ENCODE data around the gene ATG10. TPM values are rescaled to one million over a fixed set of nuclear protein-coding genes. Genes with fewer than 3 reads are reported as not detected.
"Not testable (repeated sequence)": the region's sequence is repeated elsewhere in the genome, so short reads cannot be mapped to it uniquely, and the experiment has no call there.

Gene ATG10
- total and polyA plus RNA-seq, 4 donors: 6.8 to 11.8 (median 9.3) TPM

GRCh38 chr5:81949462-81949861 is 22.4 kb upstream of the ATG10 start:
- H3K9me3 ChIP-seq (ENCODE audit: control insufficient read depth, insufficient read depth, low read length): no peaks in the 10 kb centered on the region

GRCh38 chr5:81950996-81951395 is 20.8 kb upstream of the ATG10 start:
- no peaks in the 10 kb centered on the region for H3K36me3 ChIP-seq (ENCODE audit: control insufficient read depth, insufficient read depth, low read length)
- no peaks in the 10 kb centered on the region for H3K4me1 ChIP-seq (ENCODE audit: control insufficient read depth, insufficient read depth, low read length)
- no peak for DNase-seq (ENCODE audit: low read depth in 4 of 6, low spot score in 6 of 6)
- no peak overlapping the region for H3K27ac ChIP-seq (ENCODE audit: low read depth, low read length)
- H3K4me3 ChIP-seq (ENCODE audit: low read depth, low read length): no peak overlapping the region
- H3K27me3 ChIP-seq (ENCODE audit: control insufficient read depth, insufficient read depth, low read length): no peaks in the 10 kb centered on the region
- no peaks in the 10 kb centered on the region for H3K9me3 ChIP-seq (ENCODE audit: control insufficient read depth, insufficient read depth, low read length)
- no CpG with 5 or more reads among the region's 1 CpG for WGBS (ENCODE audit: insufficient coverage)

More at GRCh38 chr5:81949462-81949861, 22.4 kb upstream of the ATG10 start:
- Histone ChIP-seq H3K4me1 (ENCODE audit: control insufficient read depth, insufficient read depth, low read length) (no peaks in the 10 kb centered on the region), H3K27me3 (ENCODE audit: control insufficient read depth, insufficient read depth, low read length) (no peaks in the 10 kb centered on the region), H3K4me3 (ENCODE audit: low read depth, low read length) (no peak overlapping the region), H3K27ac (ENCODE audit: low read depth, low read length) (no peak overlapping the region), H3K36me3 (ENCODE audit: control insufficient read depth, insufficient read depth, low read length) (no peaks in the 10 kb centered on the region)
- WGBS (ENCODE audit: insufficient coverage): no CpG with 5 or more reads among the region's 3 CpGs
- DNase-seq (ENCODE audit: low read depth in 4 of 6, low spot score in 6 of 6): no peak

GRCh38 chr5:81954796-81955195 is 17.0 kb upstream of the ATG10 start:
- H3K9me3 ChIP-seq (ENCODE audit: control insufficient read depth, insufficient read depth, low read length); H3K4me1 ChIP-seq (ENCODE audit: control insufficient read depth, insufficient read depth, low read length); DNase-seq (ENCODE audit: low read depth in 4 of 6, low spot score in 6 of 6); H3K27me3 ChIP-seq (ENCODE audit: control insufficient read depth, insufficient read depth, low read length); H3K36me3 ChIP-seq (ENCODE audit: control insufficient read depth, insufficient read depth, low read length); H3K27ac ChIP-seq (ENCODE audit: low read depth, low read length); H3K4me3 ChIP-seq (ENCODE audit: low read depth, low read length): not testable (repeated sequence)
- WGBS (ENCODE audit: insufficient coverage): 82% methylated on average over 3 of the region's 8 CpGs

- not testable (repeated sequence) for H3K27ac ChIP-seq (ENCODE audit: low read depth, low read length); H3K4me3 ChIP-seq (ENCODE audit: low read depth, low read length); H3K9me3 ChIP-seq (ENCODE audit: control insufficient read depth, insufficient read depth, low read length); H3K36me3 ChIP-seq (ENCODE audit: control insufficient read depth, insufficient read depth, low read length); H3K4me1 ChIP-seq (ENCODE audit: control insufficient read depth, insufficient read depth, low read length); H3K27me3 ChIP-seq (ENCODE audit: control insufficient read depth, insufficient read depth, low read length); DNase-seq (ENCODE audit: low read depth in 4 of 6, low spot score in 6 of 6)
- no CpG with 5 or more reads among the region's 2 CpGs for WGBS (ENCODE audit: insufficient coverage)
Observed at GRCh38 chr5:81958129-81958528, 13.7 kb upstream of the ATG10 start.

- Histone ChIP-seq H3K36me3 (ENCODE audit: control insufficient read depth, insufficient read depth, low read length) (no peaks in the 10 kb centered on the region), H3K9me3 (ENCODE audit: control insufficient read depth, insufficient read depth, low read length) (no peaks in the 10 kb centered on the region), H3K27ac (ENCODE audit: low read depth, low read length) (no peak overlapping the region), H3K27me3 (ENCODE audit: control insufficient read depth, insufficient read depth, low read length) (no peaks in the 10 kb centered on the region), H3K4me3 (ENCODE audit: low read depth, low read length) (no peak overlapping the region), H3K4me1 (ENCODE audit: control insufficient read depth, insufficient read depth, low read length) (no peaks in the 10 kb centered on the region)
- DNase-seq (ENCODE audit: low read depth in 4 of 6, low spot score in 6 of 6): peak in 1 of 6 donors; percentile 81
- WGBS (ENCODE audit: insufficient coverage): 100% methylated on average over 2 of the region's 9 CpGs
Observed at GRCh38 chr5:81961651-81962440, 10.0 kb upstream of the ATG10 start.

- no peaks in the 10 kb centered on the region for H3K27me3 ChIP-seq (ENCODE audit: control insufficient read depth, insufficient read depth, low read length)
- no peaks in the 10 kb centered on the region for H3K36me3 ChIP-seq (ENCODE audit: control insufficient read depth, insufficient read depth, low read length)
- H3K4me3 ChIP-seq (ENCODE audit: low read depth, low read length): no peak overlapping the region
- H3K27ac ChIP-seq (ENCODE audit: low read depth, low read length): no peak overlapping the region
- WGBS (ENCODE audit: insufficient coverage): no CpG with 5 or more reads among the region's 4 CpGs
- no peak for DNase-seq (ENCODE audit: low read depth in 4 of 6, low spot score in 6 of 6)
- no peaks in the 10 kb centered on the region for H3K9me3 ChIP-seq (ENCODE audit: control insufficient read depth, insufficient read depth, low read length)
- H3K4me1 ChIP-seq (ENCODE audit: control insufficient read depth, insufficient read depth, low read length): no peaks in the 10 kb centered on the region
Observed at GRCh38 chr5:81963544-81963943, 8.3 kb upstream of the ATG10 start.

- Histone ChIP-seq H3K4me1 (ENCODE audit: control insufficient read depth, insufficient read depth, low read length) (peaks cover under 1% of the 10 kb centered on the region), H3K27me3 (ENCODE audit: control insufficient read depth, insufficient read depth, low read length) (no peaks in the 10 kb centered on the region), H3K9me3 (ENCODE audit: control insufficient read depth, insufficient read depth, low read length) (no peaks in the 10 kb centered on the region), H3K27ac (ENCODE audit: low read depth, low read length) (no peak overlapping the region), H3K4me3 (ENCODE audit: low read depth, low read length) (no peak overlapping the region), H3K36me3 (ENCODE audit: control insufficient read depth, insufficient read depth, low read length) (no peaks in the 10 kb centered on the region)
- WGBS (ENCODE audit: insufficient coverage): 80% methylated on average over 1 of the region's 1 CpG
- no peak for DNase-seq (ENCODE audit: low read depth in 4 of 6, low spot score in 6 of 6)
Observed at GRCh38 chr5:81965524-81965923, 6.3 kb upstream of the ATG10 start.

GRCh38 chr5:81969226-81969625 is 2.6 kb upstream of the ATG10 start:
- H3K36me3 ChIP-seq (ENCODE audit: control insufficient read depth, insufficient read depth, low read length): no peaks in the 10 kb centered on the region
- no peak overlapping the region for H3K27ac ChIP-seq (ENCODE audit: low read depth, low read length)
- DNase-seq (ENCODE audit: low read depth in 4 of 6, low spot score in 6 of 6): no peak
- H3K27me3 ChIP-seq (ENCODE audit: control insufficient read depth, insufficient read depth, low read length): no peaks in the 10 kb centered on the region
- no peaks in the 10 kb centered on the region for H3K9me3 ChIP-seq (ENCODE audit: control insufficient read depth, insufficient read depth, low read length)
- H3K4me3 ChIP-seq (ENCODE audit: low read depth, low read length): no peak overlapping the region
- WGBS (ENCODE audit: insufficient coverage): no CpG with 5 or more reads among the region's 3 CpGs
- H3K4me1 ChIP-seq (ENCODE audit: control insufficient read depth, insufficient read depth, low read length): peaks cover 6% of the 10 kb centered on the region

- H3K36me3 ChIP-seq (ENCODE audit: control insufficient read depth, insufficient read depth, low read length): no peaks in the 10 kb centered on the region
- H3K27me3 ChIP-seq (ENCODE audit: control insufficient read depth, insufficient read depth, low read length): no peaks in the 10 kb centered on the region
- no peaks in the 10 kb centered on the region for H3K9me3 ChIP-seq (ENCODE audit: control insufficient read depth, insufficient read depth, low read length)
- H3K4me3 ChIP-seq (ENCODE audit: low read depth, low read length): no peak overlapping the region
- H3K4me1 ChIP-seq (ENCODE audit: control insufficient read depth, insufficient read depth, low read length): peaks cover 6% of the 10 kb centered on the region
- no peak overlapping the region for H3K27ac ChIP-seq (ENCODE audit: low read depth, low read length)
- DNase-seq (ENCODE audit: low read depth in 4 of 6, low spot score in 6 of 6): no peak
- WGBS (ENCODE audit: insufficient coverage): 100% methylated on average over 2 of the region's 2 CpGs
Observed at GRCh38 chr5:81969912-81970311, 1.9 kb upstream of the ATG10 start.

- peak in 3 of 6 donors; percentile 4 to 20 (median 17) for DNase-seq (ENCODE audit: low read depth in 4 of 6, low spot score in 6 of 6)
- no peaks in the 10 kb centered on the region for H3K36me3 ChIP-seq (ENCODE audit: control insufficient read depth, insufficient read depth, low read length)
- H3K4me3 ChIP-seq (ENCODE audit: low read depth, low read length): peak overlapping the region; percentile 87
- H3K27ac ChIP-seq (ENCODE audit: low read depth, low read length): peak overlapping the region; percentile 98
- H3K27me3 ChIP-seq (ENCODE audit: control insufficient read depth, insufficient read depth, low read length): no peaks in the 10 kb centered on the region
- no peaks in the 10 kb centered on the region for H3K9me3 ChIP-seq (ENCODE audit: control insufficient read depth, insufficient read depth, low read length)
- WGBS (ENCODE audit: insufficient coverage): 0% methylated on average over 1 of the region's 11 CpGs
- H3K4me1 ChIP-seq (ENCODE audit: control insufficient read depth, insufficient read depth, low read length): peaks cover 6% of the 10 kb centered on the region
Observed at GRCh38 chr5:81971111-81971711, 612 bp upstream of the ATG10 start.

All from spinal cord (tissue), 10 donors.